GM13977 (cell line): ENCODE data around the gene EFEMP2.

Source experiments
- DNase-seq: peaks from one replicate; pipeline ENCODE4 v3.0.0; 2012; ENCODE audit warnings: low spot score
- in situ Hi-C: fragments of 300-500 bp; cut with MboI; formaldehyde crosslinking; loops from one replicate; pipeline ENCODE4 v1.12.0; 2022; ENCODE audit warnings: low sequenced_read_pairs, low pct_unique_long_range_greater_than_20kb, mixed read lengths, inconsistent platforms; ENCODE audit not compliant: unreplicated experiment
- TF ChIP-seq, protein P1 (sequence below): IDR thresholded peaks from 2 replicates; pipeline ENCODE4 v1.5.1; 2012; ENCODE audit warnings: mild to moderate bottlenecking, control low read depth; ENCODE audit not compliant: insufficient read depth; ENCODE audit errors: extremely low read depth, missing control alignments

EFEMP2 gene

DNA sequence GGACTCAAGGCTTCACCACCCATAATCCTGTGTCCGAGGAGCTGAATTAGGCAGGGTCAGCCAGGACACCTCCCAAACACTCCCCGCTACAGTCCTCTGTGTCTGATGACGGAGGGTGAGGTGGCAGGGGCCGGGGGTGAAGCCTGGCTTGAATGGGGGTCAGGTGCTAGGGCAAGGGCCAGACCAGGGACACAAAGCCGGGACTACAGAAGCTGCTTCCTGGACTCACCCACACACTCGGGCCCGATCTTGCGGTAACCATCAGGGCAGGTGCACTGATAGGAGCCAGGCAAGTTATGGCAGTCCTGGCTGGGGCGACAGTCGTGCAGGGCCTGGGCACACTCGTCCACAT lies 2.3 kb downstream of the EFEMP2 start:
- in situ Hi-C loops, result no loop called here
- DNase-seq, result no peak
- TF ChIP-seq, protein P1, sequence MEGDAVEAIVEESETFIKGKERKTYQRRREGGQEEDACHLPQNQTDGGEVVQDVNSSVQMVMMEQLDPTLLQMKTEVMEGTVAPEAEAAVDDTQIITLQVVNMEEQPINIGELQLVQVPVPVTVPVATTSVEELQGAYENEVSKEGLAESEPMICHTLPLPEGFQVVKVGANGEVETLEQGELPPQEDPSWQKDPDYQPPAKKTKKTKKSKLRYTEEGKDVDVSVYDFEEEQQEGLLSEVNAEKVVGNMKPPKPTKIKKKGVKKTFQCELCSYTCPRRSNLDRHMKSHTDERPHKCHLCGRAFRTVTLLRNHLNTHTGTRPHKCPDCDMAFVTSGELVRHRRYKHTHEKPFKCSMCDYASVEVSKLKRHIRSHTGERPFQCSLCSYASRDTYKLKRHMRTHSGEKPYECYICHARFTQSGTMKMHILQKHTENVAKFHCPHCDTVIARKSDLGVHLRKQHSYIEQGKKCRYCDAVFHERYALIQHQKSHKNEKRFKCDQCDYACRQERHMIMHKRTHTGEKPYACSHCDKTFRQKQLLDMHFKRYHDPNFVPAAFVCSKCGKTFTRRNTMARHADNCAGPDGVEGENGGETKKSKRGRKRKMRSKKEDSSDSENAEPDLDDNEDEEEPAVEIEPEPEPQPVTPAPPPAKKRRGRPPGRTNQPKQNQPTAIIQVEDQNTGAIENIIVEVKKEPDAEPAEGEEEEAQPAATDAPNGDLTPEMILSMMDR, result no peak

DNA sequence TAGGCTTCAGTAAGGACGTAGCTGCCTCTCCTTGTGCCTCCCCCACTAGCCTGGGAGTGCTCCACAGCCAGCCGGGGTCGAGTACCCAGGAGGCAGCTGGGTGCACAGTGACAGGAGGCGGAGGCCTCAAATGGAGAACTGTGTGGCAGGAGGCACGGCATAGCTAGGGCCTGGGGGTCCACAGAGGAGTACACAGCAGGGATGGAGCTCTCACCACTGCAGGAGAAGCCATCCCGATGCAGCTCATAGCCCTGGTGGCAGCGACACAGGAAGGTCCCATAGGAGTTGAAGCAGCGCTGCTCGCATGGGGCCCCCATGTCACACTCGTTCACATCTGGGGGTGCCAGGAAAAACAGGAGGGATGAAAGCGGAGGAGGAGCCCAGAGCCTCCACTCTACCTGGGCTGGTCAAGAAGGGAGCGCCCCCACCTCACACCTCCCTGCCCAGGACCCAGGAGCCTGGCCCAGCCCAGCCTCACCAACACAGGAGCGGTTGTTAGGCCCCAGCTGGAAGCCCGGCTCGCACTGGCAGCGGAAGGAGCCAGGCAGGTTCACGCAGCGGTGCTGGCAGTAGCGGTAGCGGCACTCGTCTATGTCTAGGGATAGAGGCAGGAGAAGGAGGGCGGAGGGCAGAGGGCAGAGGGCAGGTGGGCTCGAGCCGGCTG lies 2.8 kb downstream of the EFEMP2 start:
- TF ChIP-seq, protein P1, result no peak

DNA sequence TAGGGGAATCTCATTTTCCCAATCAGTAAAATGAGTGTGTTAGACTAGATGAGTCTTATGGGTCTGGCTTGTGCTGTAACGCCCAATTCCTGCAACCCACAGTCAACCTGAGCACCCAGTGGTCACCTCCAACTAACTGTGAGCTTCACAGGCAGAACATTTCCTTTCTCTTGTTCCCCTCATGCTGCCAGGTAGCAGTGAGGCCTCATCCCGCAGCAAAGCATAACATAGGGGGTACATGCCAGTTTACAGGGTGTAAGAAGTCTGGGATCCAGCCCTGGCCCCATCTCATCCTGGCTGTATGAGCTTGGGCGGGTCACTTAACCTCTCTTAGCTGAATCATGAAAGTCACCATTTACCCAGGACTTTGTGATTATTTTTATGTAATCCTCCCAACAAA lies 3.7 kb downstream of the EFEMP2 start:
- in situ Hi-C loops, result no loop called here
- no peak for DNase-seq
- TF ChIP-seq, protein P1, result no peak

More for the DNA sequence above, 2.8 kb downstream of the EFEMP2 start:
- DNase-seq, result no peak
- in situ Hi-C loops, result no loop called here

DNA sequence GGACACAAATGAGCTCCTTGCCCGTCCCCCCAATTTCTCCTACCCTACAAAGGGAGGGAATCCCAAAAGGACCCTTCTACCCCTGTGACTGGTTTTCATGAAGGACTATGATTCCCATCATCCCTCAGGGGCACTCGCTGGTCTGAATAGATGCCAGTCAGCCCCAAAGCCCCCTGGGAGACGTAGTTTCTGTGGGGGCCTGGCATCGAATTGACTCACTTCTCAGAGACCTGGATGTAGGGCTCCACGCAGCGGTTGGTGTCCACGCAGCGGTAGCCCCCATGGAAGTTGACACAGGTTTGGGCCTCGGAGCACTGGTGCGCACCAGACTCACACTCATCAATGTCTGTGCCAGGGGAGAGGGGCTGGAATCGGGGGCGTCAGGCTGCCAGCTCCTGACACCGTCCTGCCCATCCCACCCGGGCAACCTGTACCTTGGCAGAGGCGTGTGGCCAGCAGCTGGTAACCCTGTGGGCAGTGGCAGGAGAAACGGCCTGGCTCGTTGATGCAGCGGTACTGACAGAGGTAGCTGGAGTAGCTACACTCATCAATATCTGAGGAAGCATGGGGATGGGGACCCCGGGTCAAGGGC lies 4.4 kb downstream of the EFEMP2 start:
- TF ChIP-seq, protein P1, result no peak
- no peak for DNase-seq
- in situ Hi-C loops, result no loop called here

DNA sequence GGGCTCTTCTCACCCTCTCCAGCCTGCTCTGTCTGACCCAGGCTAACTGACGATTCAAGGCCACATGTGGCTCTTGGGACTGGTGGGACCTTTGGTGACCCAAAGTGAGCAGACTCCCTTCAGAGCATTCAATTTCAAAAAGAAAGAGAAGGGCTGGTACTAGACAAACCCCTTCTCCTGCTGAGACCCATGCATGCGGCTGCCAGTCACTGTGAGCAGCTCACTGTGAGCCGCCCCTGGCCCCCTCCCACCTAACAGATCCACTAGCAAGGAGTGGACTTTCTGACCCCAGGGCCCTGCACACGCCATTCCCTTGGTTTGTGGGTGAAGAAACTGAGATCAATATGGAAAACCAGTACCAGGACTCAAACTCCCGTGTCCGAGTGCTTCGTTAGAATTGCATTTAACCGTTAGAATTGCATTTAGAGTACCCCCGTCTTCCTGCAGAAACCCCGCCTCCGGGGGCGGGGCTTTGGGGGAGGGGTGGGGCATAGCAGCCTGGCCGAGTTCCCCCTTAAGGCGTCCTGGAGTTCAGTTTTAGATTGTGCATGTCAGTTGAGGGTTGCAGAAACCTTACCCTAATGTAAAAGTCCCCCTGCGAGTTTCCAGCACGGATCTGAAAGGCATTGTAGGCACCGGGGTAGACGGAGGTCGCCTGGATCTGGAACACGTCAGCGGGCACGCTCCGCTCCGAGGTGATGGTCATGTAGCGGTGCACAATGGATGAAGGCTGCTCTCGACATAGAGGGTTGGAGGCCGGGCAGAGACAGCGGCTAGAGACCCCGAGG lies 5.1 kb downstream of the EFEMP2 start:
- DNase-seq, result no peak
- in situ Hi-C loops, result no loop called here
- TF ChIP-seq, protein P1, result no peak

DNA sequence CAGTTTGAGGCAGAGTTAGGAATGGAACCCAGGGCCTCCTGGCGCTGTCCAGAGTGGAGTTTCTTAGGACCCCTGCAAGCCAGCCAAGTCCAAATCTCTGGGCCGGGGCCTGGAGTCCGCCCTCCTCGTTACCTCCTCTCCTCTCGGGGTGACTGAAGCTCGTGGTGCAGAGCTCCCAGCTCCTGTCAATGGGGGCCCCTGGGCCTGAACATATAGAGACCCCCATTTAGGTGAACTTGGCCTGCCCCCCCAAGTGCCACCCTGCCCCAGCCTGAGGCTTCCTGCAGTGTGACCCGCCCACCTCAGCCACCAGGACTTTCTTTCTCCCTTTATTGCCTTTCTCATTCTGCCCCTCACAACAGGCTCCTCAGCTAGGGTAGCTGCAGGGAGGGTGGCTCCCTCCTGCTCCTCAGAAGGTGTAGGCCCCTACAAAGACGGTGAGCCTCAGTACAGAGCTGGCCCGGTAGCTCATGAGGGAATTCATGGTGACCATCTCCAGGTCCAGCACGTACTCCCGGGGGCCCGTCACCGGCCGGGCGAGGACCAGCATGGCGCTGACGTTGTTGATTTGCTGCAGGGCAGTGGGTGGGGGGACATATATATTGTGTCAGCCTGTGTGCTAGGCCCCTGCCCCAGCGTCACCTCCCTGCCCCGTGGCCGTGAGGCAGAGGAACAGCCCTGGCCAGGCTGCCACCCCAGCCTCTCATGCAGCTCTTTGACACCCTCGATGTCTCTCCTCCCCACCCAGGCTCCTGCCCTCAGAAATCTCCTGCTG lies 5.9 kb downstream of the EFEMP2 start:
- in situ Hi-C loops, result no loop called here
- no peak for DNase-seq
- TF ChIP-seq, protein P1, result no peak
